Measurements from ENCODE around the gene CDC42BPB. TPM values are rescaled to one million over a fixed set of nuclear protein-coding genes. Genes with fewer than 3 reads are reported as not detected.

The CDC42BPB gene
- total RNA-seq, 6 donors from 2014 or later = 108 to 268 (median 124) TPM

- ATAC-seq (ENCODE audit: low FRiP score in 2 of 2) (no peak), DNase-seq (no peak)
- Histone ChIP-seq H3K9me3 (no peaks in the 10 kb centered on the region), H3K4me1 (peaks cover 26 to 42% (median 35%) of the 10 kb centered on the region in 4 donors), H3K36me3 (no peaks in the 10 kb centered on the region), H3K27me3 (peaks cover 0 to 34% (median 20%) of the 10 kb centered on the region in 4 donors), H3K4me3 (peak overlapping the region in 1 of 4 donors; percentile 35), H3K27ac (no peak overlapping the region)
- WGBS, 2 donors = 8 to 18% methylated on average over 11 to 18 of the region's 20 CpGs
- TF ChIP-seq, protein P1, sequence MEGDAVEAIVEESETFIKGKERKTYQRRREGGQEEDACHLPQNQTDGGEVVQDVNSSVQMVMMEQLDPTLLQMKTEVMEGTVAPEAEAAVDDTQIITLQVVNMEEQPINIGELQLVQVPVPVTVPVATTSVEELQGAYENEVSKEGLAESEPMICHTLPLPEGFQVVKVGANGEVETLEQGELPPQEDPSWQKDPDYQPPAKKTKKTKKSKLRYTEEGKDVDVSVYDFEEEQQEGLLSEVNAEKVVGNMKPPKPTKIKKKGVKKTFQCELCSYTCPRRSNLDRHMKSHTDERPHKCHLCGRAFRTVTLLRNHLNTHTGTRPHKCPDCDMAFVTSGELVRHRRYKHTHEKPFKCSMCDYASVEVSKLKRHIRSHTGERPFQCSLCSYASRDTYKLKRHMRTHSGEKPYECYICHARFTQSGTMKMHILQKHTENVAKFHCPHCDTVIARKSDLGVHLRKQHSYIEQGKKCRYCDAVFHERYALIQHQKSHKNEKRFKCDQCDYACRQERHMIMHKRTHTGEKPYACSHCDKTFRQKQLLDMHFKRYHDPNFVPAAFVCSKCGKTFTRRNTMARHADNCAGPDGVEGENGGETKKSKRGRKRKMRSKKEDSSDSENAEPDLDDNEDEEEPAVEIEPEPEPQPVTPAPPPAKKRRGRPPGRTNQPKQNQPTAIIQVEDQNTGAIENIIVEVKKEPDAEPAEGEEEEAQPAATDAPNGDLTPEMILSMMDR (IDR thresholded peaks at IDR 0.05) = no peak
- TF ChIP-seq EP300 (IDR thresholded peaks at IDR 0.05) (no peak), POLR2A (IDR thresholded peaks at IDR 0.05) (no peak), POLR2AphosphoS5 (IDR thresholded peaks at IDR 0.05) (no peak)
These were observed 47.0 kb upstream of the CDC42BPB start for GRCh38 chr14:103104389-103104653.

GRCh38 chr14:103103461-103104388 is 46.4 kb upstream of the CDC42BPB start:
- no peak overlapping the region for H3K27ac ChIP-seq
- H3K27me3 ChIP-seq = peaks cover 0 to 34% (median 20%) of the 10 kb centered on the region in 4 donors
- peaks cover 26 to 40% (median 33%) of the 10 kb centered on the region in 4 donors for H3K4me1 ChIP-seq
- peak; percentile 54 to 92 for DNase-seq
- H3K9me3 ChIP-seq = no peaks in the 10 kb centered on the region
- peak overlapping the region in 3 of 4 donors; percentile 19 to 35 (median 27) for H3K4me3 ChIP-seq
- ATAC-seq (ENCODE audit: low FRiP score in 2 of 2) = peak in 1 of 2 donors; percentile 64
- 11 to 19% methylated on average over 15 to 16 of the region's 68 CpGs for WGBS, 2 donors
- H3K36me3 ChIP-seq = no peaks in the 10 kb centered on the region
- TF ChIP-seq POLR2A (IDR thresholded peaks at IDR 0.05) (no peak), POLR2AphosphoS5 (IDR thresholded peaks at IDR 0.05) (peak in 1 of 2 donors; percentile 13), EP300 (IDR thresholded peaks at IDR 0.05) (no peak)
- TF ChIP-seq, protein P1 (IDR thresholded peaks at IDR 0.05) = peak in 4 of 6 experiments; percentile 8 to 42 (median 25)

- H3K27me3 ChIP-seq = peaks cover 0 to 34% (median 20%) of the 10 kb centered on the region in 4 donors
These were observed 45.4 kb upstream of the CDC42BPB start for GRCh38 chr14:103102689-103103260.

DNA sequence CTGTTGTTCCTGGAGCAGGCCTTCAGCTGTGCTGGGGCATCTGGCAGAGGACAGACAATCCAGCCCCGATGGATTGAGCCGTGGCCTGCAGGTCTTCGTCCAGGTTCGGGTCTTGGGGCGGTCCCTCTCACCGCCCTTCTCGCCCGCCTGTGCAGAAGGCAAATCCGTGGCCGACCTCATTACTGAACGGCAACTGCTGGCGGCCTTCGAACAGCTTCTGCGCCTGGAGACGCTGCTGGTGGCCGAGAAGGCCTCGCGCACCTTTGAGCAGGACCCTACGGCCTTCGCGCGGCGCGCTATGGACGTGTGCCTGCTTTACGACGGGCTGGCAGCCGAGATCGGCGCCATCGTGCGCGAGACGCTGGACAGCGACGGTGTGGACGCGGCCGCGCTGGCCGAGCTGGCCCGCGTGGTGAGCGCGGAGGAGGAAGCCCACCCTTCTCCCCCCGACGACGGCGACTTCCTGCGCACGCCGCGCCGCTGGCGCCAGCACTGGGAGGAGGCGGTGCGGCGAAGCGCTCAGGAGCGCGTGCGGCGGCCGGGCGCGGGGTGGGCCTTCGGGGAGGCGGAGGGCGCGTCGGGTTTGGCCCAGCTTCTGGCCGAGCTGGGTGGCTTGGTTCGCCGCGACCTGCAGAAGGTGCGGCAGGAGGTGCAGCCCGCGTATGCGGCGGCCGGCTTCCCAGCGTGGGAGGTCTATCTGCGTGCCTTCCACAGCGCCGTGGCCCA is 44.8 kb upstream of the CDC42BPB start:
- H3K27ac ChIP-seq = no peak overlapping the region
- no peaks in the 10 kb centered on the region for H3K36me3 ChIP-seq
- H3K27me3 ChIP-seq = peaks cover 0 to 34% (median 20%) of the 10 kb centered on the region in 4 donors
- H3K9me3 ChIP-seq = no peaks in the 10 kb centered on the region
- peaks cover 26 to 38% (median 28%) of the 10 kb centered on the region in 4 donors for H3K4me1 ChIP-seq
- TF ChIP-seq EP300 (IDR thresholded peaks at IDR 0.05) (no peak), POLR2A (IDR thresholded peaks at IDR 0.05) (no peak), POLR2AphosphoS5 (IDR thresholded peaks at IDR 0.05) (no peak)
- TF ChIP-seq, protein P1 (IDR thresholded peaks at IDR 0.05) = no peak
- no peak overlapping the region for H3K4me3 ChIP-seq
- DNase-seq (peak in 1 of 2 donors; percentile 86), ATAC-seq (ENCODE audit: low FRiP score in 2 of 2) (no peak)
- WGBS, 2 donors = 25 to 70% methylated on average over 20 to 22 of the region's 85 CpGs

More at GRCh38 chr14:103102689-103103260, 45.4 kb upstream of the CDC42BPB start:
- ATAC-seq (ENCODE audit: low FRiP score in 2 of 2) = no peak
- Histone ChIP-seq H3K27ac (no peak overlapping the region), H3K4me3 (no peak overlapping the region), H3K9me3 (no peaks in the 10 kb centered on the region), H3K36me3 (no peaks in the 10 kb centered on the region), H3K4me1 (peaks cover 26 to 38% (median 28%) of the 10 kb centered on the region in 4 donors)
- no peak for DNase-seq
- TF ChIP-seq POLR2AphosphoS5 (IDR thresholded peaks at IDR 0.05) (no peak), POLR2A (IDR thresholded peaks at IDR 0.05) (no peak), EP300 (IDR thresholded peaks at IDR 0.05) (no peak)
- TF ChIP-seq, protein P1 (IDR thresholded peaks at IDR 0.05) = no peak
- WGBS, 2 donors = 54 to 58% methylated on average over 7 to 23 of the region's 39 CpGs

Measured in upper lobe of left lung (tissue), 6 donors.